Karpas-422 (cell line): ENCODE data around the gene AKNA. TPM values are rescaled to one million over a fixed set of nuclear protein-coding genes. Genes with fewer than 3 reads are reported as not detected.

Experiments
- DNase-seq: peaks from one replicate; pipeline ENCODE4 v3.0.0-alpha.2; 2015
- H2AFZ ChIP-seq: fragments of 200-600 bp; sonication (generic); 2 replicates; pipeline ENCODE4 v1.6.1; 2014; ENCODE audit warnings: antibody characterized with exemption, low read length, mixed read lengths
- H3K27ac ChIP-seq: fragments of 200-600 bp; sonication (generic); 2 replicates; pipeline ENCODE4 v1.5.1; 2014; ENCODE audit warnings: mild to moderate bottlenecking, low read length, moderate library complexity
- H3K27me3 ChIP-seq: fragments of 200-600 bp; sonication (generic); 2 replicates; pipeline ENCODE4 v1.6.1; 2014; ENCODE audit warnings: low read length, mixed read lengths
- H3K36me3 ChIP-seq: fragments of 200-600 bp; sonication (generic); 2 replicates; pipeline ENCODE4 v1.6.1; 2014; ENCODE audit warnings: low read length, mixed read lengths; ENCODE audit not compliant: insufficient read depth
- H3K4me1 ChIP-seq: fragments of 200-600 bp; sonication (generic); 2 replicates; pipeline ENCODE4 v1.6.1; 2014; ENCODE audit warnings: mild to moderate bottlenecking, low read length, mixed read lengths
- H3K4me2 ChIP-seq: fragments of 200-600 bp; sonication (generic); 2 replicates; pipeline ENCODE4 v1.6.1; 2014; ENCODE audit warnings: low read length, low read depth, mild to moderate bottlenecking; ENCODE audit not compliant: poor library complexity, severe bottlenecking
- H3K4me3 ChIP-seq: fragments of 200-600 bp; sonication (generic); 2 replicates; pipeline ENCODE4 v1.5.1; 2014; ENCODE audit warnings: mild to moderate bottlenecking, antibody characterized with exemption, low read length, mixed read lengths
- H3K79me2 ChIP-seq: fragments of 200-600 bp; sonication (generic); 2 replicates; pipeline ENCODE4 v1.6.1; 2014; ENCODE audit warnings: mild to moderate bottlenecking, low read length, mixed read lengths
- H3K9ac ChIP-seq: fragments of 200-600 bp; sonication (generic); 2 replicates; pipeline ENCODE4 v1.6.0; 2014; ENCODE audit warnings: low read length
- H3K9me2 ChIP-seq: fragments of 200-600 bp; sonication (generic), shearing (Covaris generic); replicated peaks from 2 replicates; pipeline ENCODE4 v1.6.0; 2014; ENCODE audit warnings: mild to moderate bottlenecking, low read length, moderate library complexity; ENCODE audit not compliant: insufficient read depth
- H3K9me3 ChIP-seq: fragments of 300-700, 200-600 bp; sonication (generic); 2 replicates; pipeline ENCODE4 v1.6.1; 2014; ENCODE audit warnings: low read length, mixed read lengths
- H4K20me1 ChIP-seq: fragments of 200-600 bp; sonication (generic); 2 replicates; pipeline ENCODE4 v1.6.1; 2014; ENCODE audit warnings: mild to moderate bottlenecking, antibody characterized with exemption, low read length, low read depth; ENCODE audit not compliant: insufficient read depth
- total RNA-seq: library from RNA; depleted of rRNA; stranded (reverse); fragments of >200 nt; shearing (Covaris generic); gene quantifications from 2 replicates; pipeline ENCODE4 v1.2.3, GENCODE V29; 2014; ENCODE audit warnings: low replicate concordance

Gene AKNA
- total RNA-seq, 1 experiment from 2014 or later = 77.9 TPM

DNA sequence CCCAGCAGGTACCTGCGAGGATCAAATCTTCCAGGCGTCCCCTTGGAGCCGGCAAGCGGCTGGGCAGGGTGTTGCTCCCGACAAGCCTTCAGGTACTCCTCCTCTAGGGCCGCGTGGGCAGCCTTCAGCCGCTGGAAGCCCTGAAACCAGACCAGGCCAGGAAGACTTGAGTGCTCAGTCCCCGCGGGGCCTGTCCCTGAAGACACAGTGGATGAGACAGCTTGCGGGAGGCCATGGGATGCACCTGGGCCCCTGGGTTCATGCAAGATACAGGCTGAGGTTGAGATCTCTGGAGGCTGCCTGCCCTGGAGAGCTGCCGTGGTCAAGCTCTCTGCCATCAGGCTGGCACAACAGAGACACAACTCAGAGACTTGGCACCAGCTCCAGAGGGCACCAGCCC is 25.4 kb downstream of the AKNA start:
- no peak for DNase-seq
- H4K20me1 ChIP-seq = no peaks in the 10 kb centered on the region
- peaks cover 40% of the 10 kb centered on the region for H3K4me1 ChIP-seq
- no peaks in the 10 kb centered on the region for H3K9me3 ChIP-seq
- no peaks in the 10 kb centered on the region for H3K9me2 ChIP-seq
- no peak overlapping the region for H3K4me3 ChIP-seq
- no peak overlapping the region for H2AFZ ChIP-seq
- H3K36me3 ChIP-seq = peaks cover 56% of the 10 kb centered on the region
- H3K27ac ChIP-seq = no peak overlapping the region
- H3K79me2 ChIP-seq = peaks cover 4% of the 10 kb centered on the region; the same call in 1 of the 2 replicates
- no peak overlapping the region for H3K4me2 ChIP-seq
- no peak overlapping the region for H3K9ac ChIP-seq
- no peaks in the 10 kb centered on the region for H3K27me3 ChIP-seq

GRCh38 chr9:114361542-114361941 is 26.2 kb downstream of the AKNA start:
- peaks cover 31% of the 10 kb centered on the region for H3K4me1 ChIP-seq
- H3K79me2 ChIP-seq = peaks cover 5% of the 10 kb centered on the region; the same call in 1 of the 2 replicates
- H4K20me1 ChIP-seq = no peaks in the 10 kb centered on the region

DNA sequence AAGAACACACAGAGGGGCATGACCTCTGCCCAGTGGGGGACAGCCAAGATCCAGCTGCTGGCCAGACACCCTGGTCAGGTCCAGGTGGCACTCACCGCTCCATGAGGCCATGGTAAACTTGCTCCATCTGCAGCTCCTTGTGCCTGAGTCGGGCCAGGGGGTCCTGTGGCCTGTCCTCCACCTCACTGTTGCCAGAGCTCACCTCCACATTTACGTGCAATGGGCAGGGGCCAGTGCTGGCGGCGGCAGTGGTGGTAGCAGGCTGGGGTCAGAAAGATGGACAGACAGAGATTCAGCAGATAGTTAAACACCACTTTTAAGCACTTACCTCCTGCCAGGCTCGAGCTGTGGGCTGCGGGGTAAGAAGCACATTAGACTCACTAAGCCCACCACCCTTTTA is 28.0 kb downstream of the AKNA start:
- no peaks in the 10 kb centered on the region for H4K20me1 ChIP-seq
- H3K79me2 ChIP-seq = peaks cover 5% of the 10 kb centered on the region; the same call in 1 of the 2 replicates
- H3K4me1 ChIP-seq = peaks cover 14% of the 10 kb centered on the region
- peaks cover 66% of the 10 kb centered on the region for H3K36me3 ChIP-seq
- H3K4me2 ChIP-seq = no peak overlapping the region
- H2AFZ ChIP-seq = no peak overlapping the region
- no peak overlapping the region for H3K9ac ChIP-seq
- no peaks in the 10 kb centered on the region for H3K9me3 ChIP-seq
- H3K4me3 ChIP-seq = no peak overlapping the region
- H3K9me2 ChIP-seq = no peaks in the 10 kb centered on the region
- no peak overlapping the region for H3K27ac ChIP-seq
- no peak for DNase-seq
- H3K27me3 ChIP-seq = no peaks in the 10 kb centered on the region

More at GRCh38 chr9:114361542-114361941, 26.2 kb downstream of the AKNA start:
- Histone ChIP-seq H3K36me3 (peaks cover 59% of the 10 kb centered on the region), H3K9ac (no peak overlapping the region), H3K4me3 (no peak overlapping the region), H3K27me3 (no peaks in the 10 kb centered on the region), H2AFZ (no peak overlapping the region), H3K27ac (no peak overlapping the region), H3K9me3 (no peaks in the 10 kb centered on the region), H3K4me2 (no peak overlapping the region), H3K9me2 (no peaks in the 10 kb centered on the region)
- DNase-seq = no peak

DNA sequence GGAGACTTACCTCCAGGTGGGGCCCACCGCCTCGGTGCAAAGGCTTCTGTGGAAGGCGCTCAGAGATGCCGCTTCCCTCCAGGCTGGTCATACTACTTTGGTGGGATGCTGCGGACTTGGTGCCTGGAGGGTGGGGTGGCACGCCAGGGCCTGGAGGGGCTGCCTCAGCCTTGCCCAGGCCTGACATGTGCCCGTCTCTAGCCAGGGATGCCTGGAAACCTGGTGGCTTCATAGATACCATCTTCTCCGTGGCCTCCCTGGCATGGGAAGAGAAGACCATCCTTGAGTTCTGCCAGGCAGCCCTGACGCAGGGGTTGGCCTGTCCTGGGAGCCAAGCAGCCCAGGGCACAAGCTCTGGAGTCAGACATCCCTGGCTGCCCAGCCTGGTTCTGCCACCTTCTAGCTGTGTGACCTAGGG is 29.9 kb downstream of the AKNA start:
- no peaks in the 10 kb centered on the region for H3K9me2 ChIP-seq
- no peaks in the 10 kb centered on the region for H4K20me1 ChIP-seq
- H3K9ac ChIP-seq = no peak overlapping the region
- 0 out of 2 replicates have a peak, but pooled peaks cover 3% of the 10 kb centered on the region for H3K79me2 ChIP-seq
- H3K36me3 ChIP-seq = peaks cover 58% of the 10 kb centered on the region
- H3K27ac ChIP-seq = no peak overlapping the region
- no peak for DNase-seq
- no peak overlapping the region for H3K4me3 ChIP-seq
- H3K4me1 ChIP-seq = no peaks in the 10 kb centered on the region
- no peaks in the 10 kb centered on the region for H3K9me3 ChIP-seq
- no peaks in the 10 kb centered on the region for H3K27me3 ChIP-seq
- H2AFZ ChIP-seq = no peak overlapping the region
- no peak overlapping the region for H3K4me2 ChIP-seq

DNA sequence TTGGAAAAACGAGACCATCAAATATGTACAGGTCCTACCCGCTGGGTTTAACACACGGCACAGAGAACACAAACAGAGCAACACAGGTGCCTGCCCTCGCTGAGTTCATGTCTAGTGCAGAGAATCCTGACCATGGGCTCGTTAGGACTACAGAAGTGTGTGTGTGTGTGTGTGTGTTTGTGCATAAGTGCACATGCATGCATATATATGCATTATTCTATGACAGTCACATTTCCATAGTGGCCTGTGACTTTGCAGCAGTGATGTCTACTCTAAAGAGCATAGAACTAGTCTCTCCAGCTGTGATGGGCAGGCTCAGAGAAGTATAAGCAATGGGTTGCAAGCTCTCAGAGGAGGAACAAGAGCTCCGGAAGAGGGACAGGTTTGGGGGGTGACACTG is 30.4 kb downstream of the AKNA start:
- H3K79me2 ChIP-seq = 0 out of 2 replicates have a peak, but pooled peaks cover 3% of the 10 kb centered on the region
- H3K27me3 ChIP-seq = no peaks in the 10 kb centered on the region
- H3K27ac ChIP-seq = no peak overlapping the region
- H3K4me2 ChIP-seq = no peak overlapping the region
- no peaks in the 10 kb centered on the region for H3K9me2 ChIP-seq
- H3K36me3 ChIP-seq = peaks cover 54% of the 10 kb centered on the region
- no peak overlapping the region for H3K4me3 ChIP-seq
- H4K20me1 ChIP-seq = no peaks in the 10 kb centered on the region
- DNase-seq = no peak
- H3K9me3 ChIP-seq = no peaks in the 10 kb centered on the region
- no peak overlapping the region for H2AFZ ChIP-seq
- no peak overlapping the region for H3K9ac ChIP-seq
- H3K4me1 ChIP-seq = no peaks in the 10 kb centered on the region

DNA sequence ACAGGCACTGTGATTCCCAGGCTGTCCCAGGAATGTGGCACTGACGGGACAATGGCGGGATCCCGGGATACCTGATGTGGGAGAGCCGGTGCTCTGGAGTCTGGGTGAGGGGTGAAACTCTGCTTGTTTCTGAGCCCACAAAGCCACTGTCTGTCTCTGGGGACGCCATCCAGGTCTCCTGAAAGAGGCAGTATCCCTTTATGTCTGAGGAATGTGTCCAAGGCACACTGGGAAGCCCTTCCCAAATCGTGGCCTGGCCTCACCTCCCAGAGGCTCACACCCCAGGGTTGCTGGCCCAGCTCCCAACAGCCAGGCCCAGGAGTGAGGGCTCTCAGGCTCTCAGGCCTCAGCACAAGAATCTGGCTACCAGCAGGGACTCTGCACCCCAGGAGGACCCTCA is 31.0 kb downstream of the AKNA start:
- H3K9ac ChIP-seq = no peak overlapping the region
- H2AFZ ChIP-seq = no peak overlapping the region
- H3K9me2 ChIP-seq = no peaks in the 10 kb centered on the region
- H3K4me3 ChIP-seq = no peak overlapping the region
- peaks cover 50% of the 10 kb centered on the region for H3K36me3 ChIP-seq
- no peaks in the 10 kb centered on the region for H3K27me3 ChIP-seq
- no peak for DNase-seq
- H3K9me3 ChIP-seq = no peaks in the 10 kb centered on the region
- H3K4me1 ChIP-seq = no peaks in the 10 kb centered on the region
- H3K79me2 ChIP-seq = 0 out of 2 replicates have a peak, but pooled peaks cover 3% of the 10 kb centered on the region
- H3K4me2 ChIP-seq = no peak overlapping the region
- H4K20me1 ChIP-seq = no peaks in the 10 kb centered on the region
- no peak overlapping the region for H3K27ac ChIP-seq

GRCh38 chr9:114355821-114356220 is 32.0 kb downstream of the AKNA start:
- no peaks in the 10 kb centered on the region for H3K9me3 ChIP-seq
- no peaks in the 10 kb centered on the region for H4K20me1 ChIP-seq
- H3K4me1 ChIP-seq = no peaks in the 10 kb centered on the region
- H3K27ac ChIP-seq = no peak overlapping the region
- DNase-seq = no peak
- no peak overlapping the region for H3K4me3 ChIP-seq
- H3K27me3 ChIP-seq = no peaks in the 10 kb centered on the region
- H3K36me3 ChIP-seq = peaks cover 47% of the 10 kb centered on the region
- no peaks in the 10 kb centered on the region for H3K9me2 ChIP-seq
- no peak overlapping the region for H3K9ac ChIP-seq
- no peak overlapping the region for H3K4me2 ChIP-seq
- 0 out of 2 replicates have a peak, but pooled peaks cover 3% of the 10 kb centered on the region for H3K79me2 ChIP-seq
- H2AFZ ChIP-seq = no peak overlapping the region

DNA sequence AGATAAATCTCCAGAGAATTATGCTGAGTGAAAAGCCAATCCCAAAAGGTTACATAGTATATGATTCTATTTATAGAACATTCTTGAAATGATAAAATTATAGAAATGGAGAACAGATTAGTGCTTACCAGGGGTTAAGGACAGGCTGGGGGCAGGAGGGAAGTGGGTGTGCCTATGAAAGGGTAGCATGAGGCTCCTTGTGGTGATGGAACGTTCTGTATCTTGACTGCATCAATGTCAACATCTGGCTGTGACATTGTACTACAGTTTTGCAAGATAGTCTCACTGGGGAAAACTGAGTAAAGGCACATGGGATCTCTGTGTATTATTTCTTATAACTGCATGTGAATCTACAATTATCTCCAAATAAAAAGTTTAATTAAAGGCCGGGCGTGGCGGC is 35.9 kb downstream of the AKNA start:
- H3K27me3 ChIP-seq = no peaks in the 10 kb centered on the region
- H3K9me3 ChIP-seq = no peaks in the 10 kb centered on the region
- no peak overlapping the region for H3K4me2 ChIP-seq
- H3K79me2 ChIP-seq = 0 out of 2 replicates have a peak, but pooled peaks cover 3% of the 10 kb centered on the region
- H3K4me3 ChIP-seq = no peak overlapping the region
- H3K4me1 ChIP-seq = peaks cover 12% of the 10 kb centered on the region
- no peak for DNase-seq
- H3K27ac ChIP-seq = no peak overlapping the region
- no peaks in the 10 kb centered on the region for H4K20me1 ChIP-seq
- H3K9ac ChIP-seq = no peak overlapping the region
- H3K36me3 ChIP-seq = peaks cover 55% of the 10 kb centered on the region
- H2AFZ ChIP-seq = no peak overlapping the region
- no peaks in the 10 kb centered on the region for H3K9me2 ChIP-seq
